Panc1 (cell line): Measurements from ENCODE around the gene USP3.

ENCODE experiments used
- CTCF ChIP-seq: fragments of 450-650 bp; IDR thresholded peaks from 2 replicates; pipeline ENCODE4 v1.5.1; 2017; ENCODE audit warnings: mild to moderate bottlenecking
- REST ChIP-seq, 2 experiments: IDR thresholded peaks; 2 replicates each; pipeline ENCODE4 v1.6.1; 2011 to 2012; ENCODE audit warnings: low read depth in 2 of 2, control low read depth in 1 of 2, low read length in 1 of 2, mild to moderate bottlenecking in 1 of 2, moderate library complexity in 1 of 2; ENCODE audit not compliant: insufficient read depth in 1 of 2

- TF ChIP-seq CTCF (no peak), REST (IDR thresholded peaks at IDR 0.05; ENCODE audit: insufficient read depth in 1 of 2, low read depth in 2 of 2, low read length in 1 of 2) (no peak)
These were observed 39.3 kb upstream of the USP3 start for GRCh38 chr15:63465104-63465503.
